Endothelial cell of umbilical vein (primary cell): ENCODE measurements around the gene MTPN.

Experiments used
- EZH2 ChIP-seq: IDR thresholded peaks from 2 replicates; pipeline ENCODE4 v1.6.1; 2012; ENCODE audit warnings: borderline replicate concordance, low read depth, mild to moderate bottlenecking, moderate library complexity, low read length, inconsistent platforms; ENCODE audit not compliant: severe bottlenecking
- FOS ChIP-seq: IDR thresholded peaks from 2 replicates; pipeline ENCODE4 v1.6.1; 2011; ENCODE audit warnings: mild to moderate bottlenecking, low read length, moderate library complexity, borderline replicate concordance; ENCODE audit not compliant: insufficient read depth
- JUN ChIP-seq: IDR thresholded peaks from 2 replicates; pipeline ENCODE4 v1.6.1; 2011; ENCODE audit warnings: borderline replicate concordance, low read depth; ENCODE audit not compliant: insufficient read length, insufficient read depth
- MYC ChIP-seq: IDR thresholded peaks from one replicate; pipeline ENCODE4 v1.6.1; 2011; ENCODE audit warnings: mild to moderate bottlenecking, low read depth, low read length
- POLR2A ChIP-seq: IDR thresholded peaks from 2 replicates; pipeline ENCODE4 v1.6.1; 2012; ENCODE audit warnings: low read depth, mild to moderate bottlenecking, control low read depth, low read length
- POLR2AphosphoS5 ChIP-seq: IDR thresholded peaks from 2 replicates; pipeline ENCODE4 v1.6.1; 2012; ENCODE audit warnings: low read depth, mild to moderate bottlenecking, control low read depth, low read length, moderate library complexity; ENCODE audit not compliant: insufficient read depth
- TF ChIP-seq, protein P1 (sequence below), 2 donors: IDR thresholded peaks; 1 replicate in 1 of 2; 2 replicates in 1 of 2; pipeline ENCODE4 v1.5.1; 2011; ENCODE audit warnings: low read length in 2 of 2, mild to moderate bottlenecking in 2 of 2, moderate library complexity in 2 of 2, control low read depth in 1 of 2, inconsistent platforms in 1 of 2, low read depth in 1 of 2; ENCODE audit not compliant: insufficient read depth in 1 of 2; ENCODE audit errors: extremely low read depth in 1 of 2
- TF ChIP-seq, protein P2 (sequence below): IDR thresholded peaks from 2 replicates; pipeline ENCODE4 v1.6.1; 2011; ENCODE audit not compliant: insufficient read depth, insufficient read length

DNA sequence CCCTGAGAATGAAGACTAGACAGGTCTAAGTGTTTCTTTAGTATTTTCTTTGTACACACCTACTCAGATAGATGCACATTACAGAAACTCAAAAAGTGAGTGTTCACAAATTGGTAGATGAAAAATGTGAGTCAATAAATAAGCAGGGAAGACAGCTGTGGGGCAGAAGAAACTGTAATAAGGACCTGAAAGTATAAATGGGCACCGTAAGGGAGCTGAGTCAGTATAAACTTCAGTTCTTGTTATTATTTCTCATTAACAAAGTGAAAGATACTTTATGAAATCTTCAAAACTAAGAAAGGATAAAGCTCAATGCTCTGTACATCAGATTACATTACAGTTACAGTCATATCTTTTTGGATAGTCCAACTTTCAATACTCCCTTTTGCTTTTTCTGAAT lies 2.5 kb downstream of the MTPN start:
- TF ChIP-seq EZH2, result no peak
- no peak for TF ChIP-seq POLR2A
- no peak for TF ChIP-seq POLR2AphosphoS5
- no peak for TF ChIP-seq MYC
- TF ChIP-seq, protein P1, sequence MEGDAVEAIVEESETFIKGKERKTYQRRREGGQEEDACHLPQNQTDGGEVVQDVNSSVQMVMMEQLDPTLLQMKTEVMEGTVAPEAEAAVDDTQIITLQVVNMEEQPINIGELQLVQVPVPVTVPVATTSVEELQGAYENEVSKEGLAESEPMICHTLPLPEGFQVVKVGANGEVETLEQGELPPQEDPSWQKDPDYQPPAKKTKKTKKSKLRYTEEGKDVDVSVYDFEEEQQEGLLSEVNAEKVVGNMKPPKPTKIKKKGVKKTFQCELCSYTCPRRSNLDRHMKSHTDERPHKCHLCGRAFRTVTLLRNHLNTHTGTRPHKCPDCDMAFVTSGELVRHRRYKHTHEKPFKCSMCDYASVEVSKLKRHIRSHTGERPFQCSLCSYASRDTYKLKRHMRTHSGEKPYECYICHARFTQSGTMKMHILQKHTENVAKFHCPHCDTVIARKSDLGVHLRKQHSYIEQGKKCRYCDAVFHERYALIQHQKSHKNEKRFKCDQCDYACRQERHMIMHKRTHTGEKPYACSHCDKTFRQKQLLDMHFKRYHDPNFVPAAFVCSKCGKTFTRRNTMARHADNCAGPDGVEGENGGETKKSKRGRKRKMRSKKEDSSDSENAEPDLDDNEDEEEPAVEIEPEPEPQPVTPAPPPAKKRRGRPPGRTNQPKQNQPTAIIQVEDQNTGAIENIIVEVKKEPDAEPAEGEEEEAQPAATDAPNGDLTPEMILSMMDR (IDR thresholded peaks at IDR 0.05; ENCODE audit: extremely low read depth in 1 of 2, insufficient read depth in 1 of 2, low read depth in 1 of 2, low read length in 2 of 2), result no peak
- TF ChIP-seq, protein P2, sequence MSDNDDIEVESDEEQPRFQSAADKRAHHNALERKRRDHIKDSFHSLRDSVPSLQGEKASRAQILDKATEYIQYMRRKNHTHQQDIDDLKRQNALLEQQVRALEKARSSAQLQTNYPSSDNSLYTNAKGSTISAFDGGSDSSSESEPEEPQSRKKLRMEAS, result no peak
- no peak for TF ChIP-seq FOS
- no peak for TF ChIP-seq JUN
